Airway epithelial cell (primary cell): ENCODE measurements around the gene CWC27. TPM values are rescaled to one million over a fixed set of nuclear protein-coding genes. Genes with fewer than 3 reads are reported as not detected.

Experiments used
- total RNA-seq: library from RNA; depleted of rRNA; stranded (reverse); fragments of >200 nt; gene quantifications from 2 replicates; pipeline ENCODE4 v1.2.3, GENCODE V29; 2015

CWC27 gene
- 10.8 and 13.1 TPM in 2 replicates for total RNA-seq

GRCh38 chr5:64768358-64769312 lies at the start of gene CWC27, which contains the start of gene SREK1IP1:
Gene CWC27 (plus strand): TSS chr5:64768930. CDS start chr5:64769147, 217 bp downstream.
Gene SREK1IP1 (minus strand): TSS chr5:64768691. CDS start chr5:64768517, 174 bp downstream.

Other genes with a start within 250 kb of the CWC27 start
- not detected in 2 replicates for gene SHISAL2B, start 78.4 kb upstream of the CWC27 start, total RNA-seq
- 5.6 and 8.0 TPM in 2 replicates for gene SREK1IP1, start 239 bp upstream of the CWC27 start, total RNA-seq